Fibroblast of skin of left biceps (primary cell): ENCODE results near the gene LIPM.
"Not testable (repeated sequence)": the region's sequence is repeated elsewhere in the genome, so short reads cannot be mapped to it uniquely, and the experiment has no call there.

ENCODE experiments used
- DNase-seq, 2 experiments: peaks; one replicate each; pipeline ENCODE4 v3.0.0-alpha.2; 2013; ENCODE audit warnings: low read depth in 2 of 2

LIPM gene

GRCh38 chr10:88837632-88838031 lies 35.1 kb downstream of the LIPM start:
- DNase-seq: not testable (repeated sequence)

DNA sequence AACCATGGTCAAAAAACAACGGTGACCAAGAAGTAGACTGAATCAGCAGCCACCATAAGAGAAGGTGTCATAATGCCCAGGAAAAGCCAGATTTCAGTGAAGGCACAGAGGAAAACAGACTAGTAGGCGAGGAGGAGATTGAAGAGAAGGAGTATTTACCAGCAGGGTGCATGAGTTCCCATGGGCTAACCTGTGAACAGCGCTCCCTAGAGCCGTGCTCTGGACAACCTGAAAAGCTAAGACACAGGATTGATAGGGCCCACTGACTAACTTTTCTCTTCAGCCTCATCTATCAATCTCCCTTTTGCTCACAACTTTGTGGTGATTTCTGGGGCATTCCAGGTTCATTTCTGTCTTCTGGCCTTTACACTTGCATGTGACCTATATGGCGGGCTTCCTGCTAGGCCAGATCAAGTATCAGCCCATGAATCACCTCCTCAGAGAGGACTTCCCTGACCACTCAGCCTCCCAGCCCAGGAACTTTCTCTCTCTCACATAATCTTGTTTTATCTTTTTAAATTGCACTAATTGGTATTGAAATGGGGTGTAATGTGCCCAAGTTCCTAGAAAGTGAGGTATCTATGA lies 36.3 kb downstream of the LIPM start:
- no peak for DNase-seq

GRCh38 chr10:88840104-88840503 lies 37.6 kb downstream of the LIPM start:
- DNase-seq: no peak

GRCh38 chr10:88840881-88841280 lies 38.4 kb downstream of the LIPM start:
- no peak for DNase-seq

DNA sequence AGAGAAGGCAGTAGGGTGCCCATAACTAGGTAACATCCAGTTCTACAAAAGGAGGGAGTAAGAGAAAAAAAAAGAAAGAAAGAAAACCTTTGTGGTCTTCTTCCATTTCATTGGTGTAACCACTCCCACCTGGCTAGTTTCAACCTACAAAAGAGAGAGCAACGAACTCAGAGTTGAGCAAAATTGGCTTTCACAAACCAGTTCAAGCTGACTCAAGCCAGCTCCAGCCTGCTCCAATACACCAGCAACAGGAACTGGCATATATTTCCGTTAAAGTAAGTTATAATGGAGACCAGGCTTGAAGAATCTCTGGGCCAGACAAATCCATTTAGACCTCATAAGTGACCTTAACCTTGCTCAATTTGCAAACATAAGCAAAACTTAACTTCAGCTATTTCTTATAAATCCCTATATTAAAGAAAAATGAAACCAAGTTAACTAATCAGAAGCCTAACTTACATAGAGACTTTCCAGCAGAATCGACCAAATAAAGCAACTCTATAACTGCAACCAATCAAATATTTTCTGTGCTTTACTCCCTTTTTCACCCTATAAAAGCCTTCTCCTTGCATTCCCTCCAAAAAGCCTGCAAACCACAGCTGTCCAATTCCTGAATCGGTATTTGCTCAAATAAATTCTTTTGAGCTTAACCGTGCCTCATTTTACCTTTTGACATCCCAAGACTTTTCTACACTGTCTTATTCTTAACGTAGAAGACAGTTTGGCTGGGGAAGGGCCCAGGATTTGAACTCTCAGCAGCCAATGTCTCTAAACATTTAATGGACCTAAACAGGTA lies 39.0 kb downstream of the LIPM start:
- no peak for DNase-seq

DNA sequence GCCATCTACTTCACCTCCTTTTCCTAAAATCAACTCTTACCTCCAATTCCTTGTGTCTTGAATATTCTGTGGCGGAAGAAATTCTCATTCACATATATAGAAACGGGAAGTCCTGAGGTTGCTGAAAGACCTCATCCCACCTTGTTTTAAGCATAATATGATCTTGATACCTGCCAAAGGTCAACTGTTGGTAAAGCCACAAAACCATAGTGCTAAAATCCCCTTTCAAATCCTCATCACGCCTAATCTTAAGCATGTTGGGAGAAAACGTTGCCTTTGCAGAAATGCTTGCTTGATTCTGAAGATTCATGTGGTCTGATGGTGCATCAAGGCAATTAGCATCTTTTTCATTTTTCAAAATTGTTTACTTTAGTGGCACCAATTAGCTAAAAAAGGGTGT lies 40.6 kb downstream of the LIPM start:
- no peak for DNase-seq

- peak; percentile 24 to 25 for DNase-seq
These were observed 46.0 kb downstream of the LIPM start for GRCh38 chr10:88848499-88848898.

DNA sequence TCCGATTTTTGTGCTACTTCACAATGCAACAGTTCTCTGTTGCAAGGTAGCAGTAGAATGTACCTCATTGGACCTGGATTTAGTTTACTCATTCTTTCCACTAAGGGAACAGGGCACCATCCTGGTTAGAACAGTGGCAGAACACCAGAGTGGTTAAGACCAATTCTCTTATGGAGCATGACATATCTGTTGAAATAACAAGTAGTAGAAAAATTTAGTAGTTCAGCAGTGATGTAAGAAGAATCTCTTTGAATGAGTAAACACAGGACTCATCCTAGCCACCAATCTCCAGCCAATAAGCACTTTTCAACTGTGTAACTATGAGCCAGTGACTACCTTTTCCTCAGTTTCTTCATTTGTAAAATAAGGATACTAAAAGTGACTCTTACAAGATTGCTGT lies 46.7 kb downstream of the LIPM start:
- DNase-seq: no peak

GRCh38 chr10:88850712-88851111 lies 48.2 kb downstream of the LIPM start:
- DNase-seq: no peak

DNA sequence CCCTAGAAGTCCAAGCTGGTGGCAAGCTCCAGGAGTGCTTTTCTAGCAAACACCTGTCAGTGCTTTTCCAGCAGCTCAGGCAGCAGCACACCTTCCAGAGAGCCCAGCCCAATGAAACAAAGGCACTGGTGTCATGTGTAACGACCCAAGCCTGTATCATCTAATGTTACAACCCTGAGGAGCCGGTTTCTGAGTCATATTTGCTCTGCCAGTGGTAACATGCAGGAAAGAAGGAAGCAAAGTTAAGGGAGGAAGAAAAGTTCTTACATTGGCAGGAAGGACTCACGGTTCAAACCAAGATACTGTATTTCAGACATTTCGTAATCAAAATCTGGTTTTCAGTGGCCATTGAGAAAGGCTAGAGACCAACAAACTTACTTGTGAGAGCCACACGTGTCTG lies 49.2 kb downstream of the LIPM start, which contains the start of gene ANKRD22:
TSS of gene ANKRD22 (minus strand) at position 139 of the 400 bp plus-strand sequence. CDS start 237 bp downstream, outside the sequence.
- DNase-seq: no peak

DNA sequence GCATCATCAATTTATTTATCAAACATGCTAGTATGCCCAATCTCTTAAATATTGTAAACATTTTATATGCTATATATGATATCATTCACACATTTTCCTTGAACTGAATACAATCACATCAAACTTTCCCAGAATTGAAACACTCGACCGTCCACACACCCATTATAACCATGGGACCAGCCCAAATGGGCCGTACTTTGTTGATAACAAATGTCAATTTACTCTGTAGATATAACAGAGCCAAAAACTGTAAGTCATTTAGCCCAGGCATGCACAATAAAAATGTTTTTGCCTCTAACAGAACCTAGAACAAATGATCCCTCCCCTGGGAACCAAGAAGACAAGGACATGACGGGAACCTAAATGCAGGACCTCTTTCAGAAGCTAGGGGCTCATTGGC lies 49.8 kb downstream of the LIPM start:
- no peak for DNase-seq

DNA sequence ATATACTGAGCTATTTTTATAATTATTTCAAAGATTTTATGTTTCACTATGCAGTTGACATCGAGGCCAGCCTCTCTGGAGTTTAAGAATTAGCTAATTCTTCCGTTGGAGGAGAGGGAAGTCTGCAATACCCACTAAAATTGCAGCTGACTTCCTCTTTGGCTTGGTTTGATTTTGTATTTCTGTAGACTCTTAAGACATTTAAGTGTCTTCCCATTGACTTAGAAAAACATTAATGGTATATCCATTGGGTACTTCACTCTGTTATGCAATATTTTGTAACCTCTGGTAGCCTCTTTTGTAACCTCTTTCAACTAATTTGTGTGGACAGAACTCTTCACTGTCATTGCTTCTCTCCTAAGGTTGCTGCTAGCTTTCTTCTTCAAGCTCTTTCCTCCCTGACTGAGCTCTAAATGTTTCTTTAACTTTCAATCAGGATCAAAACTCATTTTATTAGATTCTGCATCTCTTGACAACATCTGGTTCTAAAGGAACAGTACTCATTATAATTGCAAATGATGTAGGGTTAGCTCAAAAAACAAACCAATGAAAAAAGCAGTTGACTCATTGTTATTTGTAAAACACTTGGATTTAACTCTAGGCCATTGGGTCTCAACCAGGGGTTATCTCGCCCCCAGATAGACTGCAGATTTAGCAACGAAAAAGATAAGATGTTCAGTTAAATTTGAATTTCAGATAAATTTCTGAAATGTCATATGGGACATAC lies 50.8 kb downstream of the LIPM start:
- no peak for DNase-seq

- no peak for DNase-seq
These were observed 52.2 kb downstream of the LIPM start for GRCh38 chr10:88854684-88855083.

DNA sequence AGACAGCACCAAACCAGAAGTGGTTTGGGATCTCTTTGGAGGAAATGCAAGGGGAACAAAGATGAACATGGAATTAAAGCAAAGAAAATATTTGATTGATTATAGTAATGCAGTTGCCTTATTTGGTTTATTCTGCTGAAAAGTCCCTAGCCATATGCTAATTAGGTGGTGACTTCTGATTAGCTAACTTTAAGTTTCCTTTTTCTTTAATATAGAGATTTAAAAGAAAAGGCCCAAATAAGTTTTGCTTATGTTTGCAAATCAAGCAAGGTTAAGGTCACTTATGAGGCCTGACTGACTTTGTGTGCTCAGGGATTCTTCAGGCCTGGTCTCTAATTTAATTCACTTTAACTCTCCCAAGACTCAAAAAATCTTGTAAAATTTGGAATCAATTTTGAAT lies 55.3 kb downstream of the LIPM start:
- no peak for DNase-seq

DNA sequence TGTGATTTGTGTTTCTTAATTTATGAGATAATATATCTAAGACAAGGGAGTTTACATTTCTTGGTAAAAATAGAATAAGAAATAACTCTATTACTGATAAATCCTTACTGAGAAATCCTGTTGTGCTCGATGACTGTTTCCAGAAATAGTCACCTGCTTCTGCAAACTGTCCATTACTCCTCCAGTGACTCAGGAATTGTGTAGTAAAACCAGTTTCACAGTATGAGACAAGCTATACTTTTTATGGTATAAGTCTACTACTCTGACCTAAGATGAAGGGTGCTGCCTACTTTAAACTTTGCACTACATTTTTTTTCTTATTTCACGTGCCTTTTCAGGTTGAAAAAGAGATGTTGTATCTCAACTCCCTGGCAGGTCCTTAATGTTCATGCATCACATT lies 56.0 kb downstream of the LIPM start:
- no peak for DNase-seq

GRCh38 chr10:88861036-88861435 lies 58.5 kb downstream of the LIPM start:
- no peak for DNase-seq

GRCh38 chr10:88865281-88865876 lies 62.8 kb downstream of the LIPM start:
- DNase-seq: no peak

DNA sequence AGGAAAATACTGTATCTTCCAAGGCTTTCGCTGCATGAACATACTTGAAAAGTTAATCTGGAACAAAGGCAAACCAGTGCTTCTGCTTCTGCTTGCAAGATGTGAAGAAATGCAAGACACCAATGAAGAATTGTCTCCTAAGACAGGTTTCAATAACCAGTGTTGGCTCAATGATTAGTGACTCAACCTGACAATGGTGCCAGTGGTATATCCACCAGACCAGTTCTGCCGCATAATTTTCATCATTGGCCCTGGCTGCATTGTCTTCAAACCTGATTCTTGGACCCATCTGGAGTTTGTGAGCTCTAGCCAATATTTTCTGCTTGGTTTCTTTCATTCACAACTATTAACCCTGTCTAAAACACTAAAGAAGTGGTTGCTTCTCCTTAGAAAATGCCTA lies 63.9 kb downstream of the LIPM start:
- DNase-seq: no peak

GRCh38 chr10:88870089-88870488 lies 67.6 kb downstream of the LIPM start:
- DNase-seq: no peak
